HG02870 (cell line): ENCODE results near the gene CCSER2.
A peak's percentile ranks its signal among the peaks of the same experiment; 100 is the strongest.
"Not testable (repeated sequence)": the region's sequence is repeated elsewhere in the genome, so short reads cannot be mapped to it uniquely, and the experiment has no call there.

Experiments
- ATAC-seq: cut with Tn5 transposase; IDR thresholded peaks from one replicate; pipeline ENCODE4 v1.9.1; 2021; ENCODE audit warnings: mild to moderate bottlenecking, moderate library complexity; ENCODE audit not compliant: unreplicated experiment

CCSER2 gene

GRCh38 chr10:84391326-84391725, 62.9 kb downstream of the CCSER2 start:
- ATAC-seq: no peak

- ATAC-seq: no peak
Measured at GRCh38 chr10:84392181-84392580, 63.8 kb downstream of the CCSER2 start.

- ATAC-seq: no peak
Measured at GRCh38 chr10:84395581-84395980, 67.2 kb downstream of the CCSER2 start.

GRCh38 chr10:84397735-84398144, 69.4 kb downstream of the CCSER2 start:
- peak; percentile 88 for ATAC-seq

GRCh38 chr10:84398696-84399095, 70.3 kb downstream of the CCSER2 start:
- ATAC-seq: no peak

GRCh38 chr10:84401854-84402611, 73.6 kb downstream of the CCSER2 start:
- ATAC-seq: no peak

GRCh38 chr10:84404783-84405182, 76.4 kb downstream of the CCSER2 start:
- no peak for ATAC-seq

- no peak for ATAC-seq
Measured at GRCh38 chr10:84405662-84406061, 77.3 kb downstream of the CCSER2 start.

GRCh38 chr10:84406561-84406960, 78.2 kb downstream of the CCSER2 start:
- no peak for ATAC-seq

- ATAC-seq: no peak
Measured at GRCh38 chr10:84407388-84408049, 79.1 kb downstream of the CCSER2 start.

GRCh38 chr10:84412482-84412881, 84.1 kb downstream of the CCSER2 start:
- no peak for ATAC-seq

- ATAC-seq: not testable (repeated sequence)
Measured at GRCh38 chr10:84414110-84414509, 85.7 kb downstream of the CCSER2 start.

GRCh38 chr10:84415539-84416244, 87.3 kb downstream of the CCSER2 start:
- ATAC-seq: no peak

GRCh38 chr10:84416245-84416555, 87.8 kb downstream of the CCSER2 start:
- ATAC-seq: no peak

GRCh38 chr10:84423719-84424118, 95.3 kb downstream of the CCSER2 start:
- no peak for ATAC-seq

- no peak for ATAC-seq
Measured at GRCh38 chr10:84424731-84425167, 96.4 kb downstream of the CCSER2 start.

GRCh38 chr10:84427903-84428650, 99.7 kb downstream of the CCSER2 start:
- ATAC-seq: no peak

- no peak for ATAC-seq
Measured at GRCh38 chr10:84428711-84429110, 100.3 kb downstream of the CCSER2 start.

GRCh38 chr10:84429926-84430520, 101.6 kb downstream of the CCSER2 start:
- ATAC-seq: peak; percentile 97

- no peak for ATAC-seq
Measured at GRCh38 chr10:84432891-84433290, 104.5 kb downstream of the CCSER2 start.

- no peak for ATAC-seq
Measured at GRCh38 chr10:84440781-84441180, 112.4 kb downstream of the CCSER2 start.
